SH-SY5Y (cell line): ENCODE measurements around the gene ULK1.

Experiments used
- GATA2 ChIP-seq: IDR thresholded peaks from 2 replicates; pipeline ENCODE4 v1.6.1; 2011; ENCODE audit warnings: mild to moderate bottlenecking, low read depth, low read length
- GATA3 ChIP-seq: IDR thresholded peaks from 2 replicates; pipeline ENCODE4 v1.6.1; 2011; ENCODE audit warnings: low read depth, mild to moderate bottlenecking, low read length, moderate library complexity

DNA sequence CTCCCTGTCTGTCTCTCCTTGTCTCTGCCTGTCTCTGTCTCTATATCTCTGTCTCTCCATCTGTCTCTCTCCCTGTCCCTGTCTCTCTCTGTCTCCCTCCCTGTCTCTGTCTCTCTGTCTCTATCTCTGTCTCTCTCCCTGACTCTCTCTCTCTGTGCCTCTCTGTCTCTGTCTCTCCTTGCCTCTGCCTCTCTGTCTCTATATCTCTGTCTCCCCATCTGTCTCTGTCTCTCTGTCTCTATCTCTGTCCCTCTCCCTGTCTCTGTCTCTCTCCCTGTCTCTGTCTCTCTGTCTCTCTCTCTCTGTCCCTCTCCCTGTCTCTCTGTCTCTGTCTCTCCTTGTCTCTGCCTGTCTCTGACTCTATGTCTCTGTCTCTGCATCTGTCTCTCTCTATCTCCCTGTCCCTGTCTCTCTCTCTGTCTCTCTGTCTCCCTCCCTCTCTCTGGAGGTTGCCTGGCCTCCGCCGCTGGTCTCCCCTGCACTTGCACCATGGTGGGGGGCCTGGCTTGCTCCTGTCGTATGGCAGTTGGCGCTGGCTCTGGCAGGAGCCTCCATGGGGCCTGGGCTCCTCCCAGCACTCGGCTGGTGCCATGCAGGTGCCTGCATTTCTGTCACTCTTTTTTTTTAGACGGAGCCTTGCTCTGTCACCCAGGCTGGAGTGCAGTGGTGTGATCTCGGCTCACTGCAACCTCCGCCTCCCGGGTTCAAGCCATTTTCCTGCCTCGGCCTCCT, 37.9 kb upstream of the ULK1 start:
- no peak for TF ChIP-seq GATA3
- no peak for TF ChIP-seq GATA2
